GM19324 (cell line): Measurements from ENCODE around the gene DYNLL1.
"Not testable (repeated sequence)": the region's sequence is repeated elsewhere in the genome, so short reads cannot be mapped to it uniquely, and the experiment has no call there.

Source experiments
- ATAC-seq: cut with Tn5 transposase; IDR thresholded peaks from one replicate; pipeline ENCODE4 v1.9.1; 2021; ENCODE audit warnings: mild to moderate bottlenecking, moderate library complexity; ENCODE audit not compliant: unreplicated experiment, low FRiP score

DYNLL1 gene

GRCh38 chr12:120495731-120496412 lies at the start of gene DYNLL1:
Gene DYNLL1 (plus strand): TSS chr12:120496113. CDS start chr12:120496422, 309 bp downstream.
- peak; percentile 95 for ATAC-seq

- ATAC-seq = not testable (repeated sequence)
These were observed 49.1 kb upstream of the DYNLL1 start for GRCh38 chr12:120446844-120447178.

- no peak for ATAC-seq
These were observed 47.9 kb upstream of the DYNLL1 start for GRCh38 chr12:120447992-120448391.

- not testable (repeated sequence) for ATAC-seq
These were observed 43.4 kb upstream of the DYNLL1 start for GRCh38 chr12:120452524-120452923.

GRCh38 chr12:120453060-120453750 lies 42.7 kb upstream of the DYNLL1 start:
- ATAC-seq = no peak

GRCh38 chr12:120453977-120454376 lies 41.9 kb upstream of the DYNLL1 start:
- no peak for ATAC-seq

- ATAC-seq = no peak
These were observed 40.6 kb upstream of the DYNLL1 start for GRCh38 chr12:120455302-120455701.

GRCh38 chr12:120457133-120457532 lies 38.8 kb upstream of the DYNLL1 start:
- ATAC-seq = no peak

- no peak for ATAC-seq
These were observed 35.8 kb upstream of the DYNLL1 start for GRCh38 chr12:120460157-120460556.

GRCh38 chr12:120462099-120462640 lies 33.7 kb upstream of the DYNLL1 start:
- no peak for ATAC-seq

- no peak for ATAC-seq
These were observed 32.2 kb upstream of the DYNLL1 start for GRCh38 chr12:120463712-120464111.

GRCh38 chr12:120465756-120466155 lies 30.2 kb upstream of the DYNLL1 start:
- ATAC-seq = no peak

- ATAC-seq = no peak
These were observed 29.2 kb upstream of the DYNLL1 start for GRCh38 chr12:120466560-120467315.

- no peak for ATAC-seq
These were observed 28.5 kb upstream of the DYNLL1 start for GRCh38 chr12:120467439-120467838.

- ATAC-seq = peak; percentile 0
These were observed 27.5 kb upstream of the DYNLL1 start for GRCh38 chr12:120468325-120468820.

- peak; percentile 34 for ATAC-seq
These were observed 27.0 kb upstream of the DYNLL1 start for GRCh38 chr12:120468821-120469449.

GRCh38 chr12:120469450-120470149 lies 26.3 kb upstream of the DYNLL1 start, which contains the start of gene SRSF9:
Gene SRSF9 (minus strand): TSS chr12:120469748. CDS start chr12:120469609, 139 bp downstream.
- ATAC-seq = peak; percentile 84

- no peak for ATAC-seq
These were observed 25.6 kb upstream of the DYNLL1 start for GRCh38 chr12:120470150-120470784.

- ATAC-seq = no peak
These were observed 23.4 kb upstream of the DYNLL1 start for GRCh38 chr12:120472521-120472920.
